HG03442 (cell line): ENCODE data around the gene ZFPL1.
"Not testable (repeated sequence)": the region's sequence is repeated elsewhere in the genome, so short reads cannot be mapped to it uniquely, and the experiment has no call there.

Experiments
- ATAC-seq: cut with Tn5 transposase; IDR thresholded peaks from one replicate; pipeline ENCODE4 v1.9.1; 2021; ENCODE audit warnings: mild to moderate bottlenecking, moderate library complexity; ENCODE audit not compliant: unreplicated experiment

ZFPL1 gene

GRCh38 chr11:65113361-65113756 is 29.3 kb downstream of the ZFPL1 start:
- no peak for ATAC-seq

- ATAC-seq = no peak
Observed at GRCh38 chr11:65113839-65114238, 29.8 kb downstream of the ZFPL1 start.

- ATAC-seq = no peak
Observed at GRCh38 chr11:65114538-65115171, 30.6 kb downstream of the ZFPL1 start.

GRCh38 chr11:65115361-65116082 is 31.5 kb downstream of the ZFPL1 start:
- ATAC-seq = no peak

GRCh38 chr11:65116370-65117205 is 32.6 kb downstream of the ZFPL1 start:
- ATAC-seq = no peak

- peak; percentile 53 for ATAC-seq
Observed at GRCh38 chr11:65117206-65118096, 33.4 kb downstream of the ZFPL1 start, which contains the start of gene ZNHIT2. Gene ZNHIT2, minus strand, starts transcription at chr11:65117701. Its CDS starts 48 bp downstream, at chr11:65117653.

- no peak for ATAC-seq
Observed at GRCh38 chr11:65118097-65118837, 34.2 kb downstream of the ZFPL1 start.

GRCh38 chr11:65118891-65119669 is 35.1 kb downstream of the ZFPL1 start:
- not testable (repeated sequence) for ATAC-seq

GRCh38 chr11:65119670-65119995 is 35.6 kb downstream of the ZFPL1 start:
- no peak for ATAC-seq

- ATAC-seq = no peak
Observed at GRCh38 chr11:65120831-65121230, 36.8 kb downstream of the ZFPL1 start.

GRCh38 chr11:65121447-65121864 is 37.4 kb downstream of the ZFPL1 start:
- ATAC-seq = no peak

- ATAC-seq = peak; percentile 70
Observed at GRCh38 chr11:65121865-65122696, 38.1 kb downstream of the ZFPL1 start, which contains the start of the genes FAU and MRPL49. Gene FAU, minus strand, starts transcription at chr11:65122134. Its CDS starts 321 bp downstream, at chr11:65121813. Gene MRPL49, plus strand, starts transcription at chr11:65122321. Its CDS starts 26 bp downstream, at chr11:65122347.

GRCh38 chr11:65124480-65125196 is 40.6 kb downstream of the ZFPL1 start:
- ATAC-seq = no peak

GRCh38 chr11:65125197-65126056 is 41.4 kb downstream of the ZFPL1 start:
- ATAC-seq = no peak

- ATAC-seq = no peak
Observed at GRCh38 chr11:65126624-65127274, 42.7 kb downstream of the ZFPL1 start.
